Breast epithelium (tissue), 3 donors: Measurements from ENCODE around the gene HSPA4.

ENCODE experiments used
- CTCF ChIP-seq, 3 donors: fragments of 450-650 bp; IDR thresholded peaks; one replicate each; pipeline ENCODE4 v1.5.1; 2016 to 2017; ENCODE audit warnings: antibody characterized with exemption in 3 of 3, mild to moderate bottlenecking in 3 of 3, moderate library complexity in 3 of 3
- POLR2A ChIP-seq: fragments of 450-650 bp; IDR thresholded peaks from one replicate; pipeline ENCODE4 v1.6.1; 2016; ENCODE audit warnings: antibody characterized with exemption, mild to moderate bottlenecking, moderate library complexity
- POLR2AphosphoS5 ChIP-seq, 3 donors: sonication (generic); formaldehyde crosslinking; IDR thresholded peaks; one replicate each; pipeline ENCODE4 v1.6.1; 2017; ENCODE audit warnings: antibody characterized with exemption in 3 of 3

- TF ChIP-seq CTCF (IDR thresholded peaks at IDR 0.05) (no peak), POLR2A (no peak), POLR2AphosphoS5 (IDR thresholded peaks at IDR 0.05) (no peak)
Observed at GRCh38 chr5:133048993-133049725, 2.7 kb upstream of the HSPA4 start.
